Fibroblast of villous mesenchyme (primary cell): ENCODE measurements around the gene CDKN1C. TPM values are rescaled to one million over a fixed set of nuclear protein-coding genes. Genes with fewer than 3 reads are reported as not detected.

ENCODE experiments used
- DNase-seq: peaks from one replicate; pipeline ENCODE4 v3.0.0-alpha.2; 2010; ENCODE audit warnings: low read depth
- H3K4me3 ChIP-seq: 2 replicates; pipeline ENCODE4 v1.5.1; 2011; ENCODE audit warnings: low read depth, mild to moderate bottlenecking, low read length
- CTCF ChIP-seq: IDR thresholded peaks from 2 replicates; pipeline ENCODE4 v1.5.1; 2012; ENCODE audit warnings: low read depth, mild to moderate bottlenecking, low read length; ENCODE audit not compliant: insufficient read depth
- total RNA-seq: library from RNA; depleted of rRNA; stranded (reverse); fragments of >200 nt; gene quantifications from 2 replicates; pipeline ENCODE4 v1.2.3, GENCODE V29; 2012

Gene CDKN1C
- total RNA-seq, 1 donor, result 3.9 TPM

- TF ChIP-seq CTCF, result no peak
- DNase-seq, result no peak
- no peak overlapping the region for H3K4me3 ChIP-seq
Measured at GRCh38 chr11:2863276-2863618, 22.3 kb downstream of the CDKN1C start.

- no peak for TF ChIP-seq CTCF
- no peak overlapping the region for H3K4me3 ChIP-seq
- no peak for DNase-seq
Measured at GRCh38 chr11:2862395-2863275, 22.9 kb downstream of the CDKN1C start.

GRCh38 chr11:2860636-2861035, 24.9 kb downstream of the CDKN1C start:
- TF ChIP-seq CTCF, result no peak
- peak; percentile 75 for DNase-seq

GRCh38 chr11:2859699-2860037, 25.9 kb downstream of the CDKN1C start:
- DNase-seq, result no peak
- H3K4me3 ChIP-seq, result no peak overlapping the region
- TF ChIP-seq CTCF, result no peak

More at GRCh38 chr11:2860636-2861035, 24.9 kb downstream of the CDKN1C start:
- no peak overlapping the region for H3K4me3 ChIP-seq

- no peak for TF ChIP-seq CTCF
- no peak overlapping the region for H3K4me3 ChIP-seq
- DNase-seq, result no peak
Measured at GRCh38 chr11:2858995-2859698, 26.4 kb downstream of the CDKN1C start.

- TF ChIP-seq CTCF, result no peak
- DNase-seq, result no peak
- H3K4me3 ChIP-seq, result no peak overlapping the region
Measured at GRCh38 chr11:2857918-2858317, 27.7 kb downstream of the CDKN1C start.
